SH-SY5Y (cell line): ENCODE data around the gene UBR2.

Experiments
- GATA2 ChIP-seq: IDR thresholded peaks from 2 replicates; pipeline ENCODE4 v1.6.1; 2011; ENCODE audit warnings: mild to moderate bottlenecking, low read depth, low read length
- GATA3 ChIP-seq: IDR thresholded peaks from 2 replicates; pipeline ENCODE4 v1.6.1; 2011; ENCODE audit warnings: low read depth, mild to moderate bottlenecking, low read length, moderate library complexity

GRCh38 chr6:42711930-42712329, 148.1 kb downstream of the UBR2 start:
- TF ChIP-seq GATA3 (no peak), GATA2 (no peak)
